CD4-positive, alpha-beta T cell treated with Interleukin-4 for 4 hours (primary cell): ENCODE results near the gene RIMOC1.

Source experiments
- DNase-seq: peaks from one replicate; pipeline ENCODE4 v3.0.0-alpha.2; 2020

The RIMOC1 gene, protein sequence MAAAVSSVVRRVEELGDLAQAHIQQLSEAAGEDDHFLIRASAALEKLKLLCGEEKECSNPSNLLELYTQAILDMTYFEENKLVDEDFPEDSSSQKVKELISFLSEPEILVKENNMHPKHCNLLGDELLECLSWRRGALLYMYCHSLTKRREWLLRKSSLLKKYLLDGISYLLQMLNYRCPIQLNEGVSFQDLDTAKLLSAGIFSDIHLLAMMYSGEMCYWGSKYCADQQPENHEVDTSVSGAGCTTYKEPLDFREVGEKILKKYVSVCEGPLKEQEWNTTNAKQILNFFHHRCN

GRCh38 chr5:41903892-41904799 lies at the start of gene RIMOC1:
TSS of gene RIMOC1 (plus strand) at chr5:41904344. CDS start at chr5:41904368, 24 bp downstream.
- peak; percentile 99 for DNase-seq

DNA sequence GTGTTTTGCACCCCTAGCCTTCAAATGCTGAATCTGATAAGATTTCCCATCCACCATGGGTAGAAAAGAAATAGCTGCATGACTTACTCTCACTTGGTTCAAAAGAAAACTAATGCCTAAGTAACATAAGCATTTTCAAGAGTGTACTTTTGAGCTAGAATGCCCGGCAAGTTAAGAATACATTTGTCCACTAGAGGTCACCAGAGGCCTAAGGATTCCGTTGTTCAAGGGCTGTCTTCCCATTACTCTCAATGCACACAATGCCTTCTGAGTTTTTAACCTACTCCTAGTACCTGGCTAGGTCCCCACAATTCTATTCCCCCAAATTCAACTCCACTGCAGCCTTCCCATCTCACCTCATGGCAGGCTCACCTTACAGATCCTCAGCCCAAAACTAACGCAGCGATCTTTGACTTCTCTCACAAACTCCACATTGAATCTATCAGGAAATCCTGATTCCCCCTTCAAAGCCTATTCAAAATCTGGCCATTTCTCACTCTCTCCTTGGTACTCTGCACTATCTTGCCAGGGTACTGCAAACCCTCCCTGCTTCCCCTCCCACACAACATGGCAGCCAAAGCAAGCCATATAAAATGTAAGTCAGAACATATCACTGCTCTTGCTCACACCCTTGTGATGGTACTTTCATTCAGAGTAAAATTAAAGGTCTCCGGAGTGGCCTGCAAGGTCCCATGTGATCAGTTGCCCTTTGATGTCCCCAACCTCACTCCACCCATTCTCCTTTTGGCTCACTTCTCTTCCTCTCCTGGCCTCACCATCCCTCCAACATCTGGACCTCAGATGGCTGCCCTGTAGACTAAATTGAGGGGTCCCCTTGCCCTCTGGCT lies 47.3 kb upstream of the RIMOC1 start:
- DNase-seq = peak; percentile 79

GRCh38 chr5:41857989-41858388 lies 46.2 kb upstream of the RIMOC1 start:
- DNase-seq = no peak

GRCh38 chr5:41858890-41859289 lies 45.3 kb upstream of the RIMOC1 start:
- DNase-seq = no peak

DNA sequence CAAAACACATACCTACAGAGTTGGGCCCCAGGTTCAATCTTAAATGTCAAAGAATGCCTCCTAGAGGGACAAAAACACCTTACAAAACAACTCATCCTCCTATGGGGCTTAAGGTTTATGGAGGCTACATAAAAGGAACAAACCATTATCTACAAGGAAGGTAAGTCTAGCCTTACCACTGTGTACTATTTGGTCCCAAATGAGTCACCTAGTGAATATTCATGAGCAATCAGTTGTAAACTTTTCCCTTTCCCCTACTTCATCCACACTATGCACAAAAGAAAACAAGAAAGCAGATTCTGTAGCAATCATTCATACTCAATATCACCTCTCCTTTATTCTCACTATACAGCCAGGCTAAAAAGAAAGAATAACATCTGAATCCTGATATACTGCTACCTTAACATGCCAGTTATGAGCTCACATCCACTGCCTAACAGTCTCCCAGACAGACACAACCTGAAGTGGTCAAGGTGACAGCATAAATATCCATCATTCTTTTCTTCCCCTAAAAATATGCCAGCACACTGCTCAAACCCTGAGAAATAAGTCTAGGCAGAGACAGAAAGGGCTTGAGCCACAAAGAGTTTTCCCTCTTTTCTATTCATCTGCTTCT lies 40.2 kb upstream of the RIMOC1 start:
- no peak for DNase-seq

DNA sequence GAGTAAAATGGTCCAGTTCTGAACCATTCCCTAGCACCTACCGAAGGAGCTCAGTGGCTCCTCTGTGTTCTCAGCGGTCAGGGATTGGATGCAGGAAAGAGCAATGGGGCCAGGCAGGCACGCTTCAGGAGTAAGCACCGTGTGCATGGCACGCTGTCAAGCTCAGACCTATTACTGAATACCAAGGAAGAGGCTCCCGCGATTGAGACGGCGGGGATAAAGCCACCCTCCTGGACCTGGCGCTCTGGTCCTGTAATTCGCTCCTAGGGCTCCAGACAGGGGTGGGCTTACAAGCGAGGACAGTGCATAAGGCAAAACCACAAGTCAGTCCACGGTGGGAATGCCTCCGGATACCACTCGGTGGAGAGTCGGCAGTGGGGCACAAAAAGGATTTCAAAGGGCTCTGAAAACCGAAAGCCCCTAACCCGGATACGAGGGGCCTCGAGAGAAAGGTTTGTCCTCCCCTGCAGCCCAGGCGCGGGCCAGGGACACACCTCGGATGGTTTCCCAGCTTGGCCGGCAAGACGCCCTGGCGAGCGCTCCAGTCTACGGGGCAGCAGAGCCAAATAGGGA lies 34.9 kb upstream of the RIMOC1 start:
- no peak for DNase-seq

DNA sequence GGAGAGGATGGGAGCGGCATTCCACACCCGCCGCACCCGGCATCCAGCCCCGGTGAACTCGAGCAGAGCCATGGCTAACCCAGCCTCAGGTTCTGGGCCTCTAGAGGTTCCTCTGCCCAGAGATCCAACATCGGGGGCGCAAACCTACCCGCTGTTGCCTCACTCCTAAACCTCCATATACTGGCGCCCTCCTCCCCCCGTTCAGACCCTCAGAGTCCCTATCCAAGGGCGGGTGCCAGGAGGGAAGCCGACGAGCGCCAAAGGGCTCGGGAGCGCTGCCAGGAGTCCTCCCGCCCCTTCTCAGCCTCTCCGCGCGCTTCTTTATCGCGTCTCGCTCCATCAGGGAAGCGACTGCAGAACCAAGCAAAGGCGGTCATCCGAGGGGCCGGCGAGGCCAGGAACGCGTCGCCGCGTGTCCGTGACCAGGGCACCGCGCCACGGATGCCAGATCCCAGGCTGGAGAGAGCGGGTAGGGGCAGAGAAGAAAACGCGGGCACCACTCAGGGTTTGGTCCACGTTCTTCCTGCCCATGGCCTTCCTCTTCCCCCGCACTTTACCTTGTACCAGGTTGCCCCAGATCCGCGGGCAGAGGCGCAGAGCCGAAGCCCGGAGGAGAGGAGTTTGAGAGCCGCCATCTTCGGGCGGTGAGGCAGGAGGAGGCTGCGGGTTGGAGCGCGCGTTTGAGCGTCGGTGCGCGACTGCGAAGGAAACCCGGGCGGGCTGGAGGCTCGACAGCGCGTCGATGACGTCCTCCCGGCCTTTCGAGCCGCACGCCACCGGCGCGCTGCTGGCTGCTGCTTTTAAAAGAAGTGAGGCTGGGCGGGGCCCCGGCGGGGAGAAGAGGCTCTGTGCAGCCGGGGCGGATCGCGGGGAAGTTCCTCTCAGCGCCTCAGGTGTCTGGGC lies 34.2 kb upstream of the RIMOC1 start, which contains the start of gene OXCT1:
Gene OXCT1, minus strand, starts transcription at position 702 of the 903 bp plus-strand sequence. Its CDS starts 67 bp downstream, at position 635.
- peak; percentile 92 for DNase-seq

GRCh38 chr5:41870627-41871048 lies 33.5 kb upstream of the RIMOC1 start:
- no peak for DNase-seq

- DNase-seq = no peak
These were observed 32.3 kb upstream of the RIMOC1 start for GRCh38 chr5:41871852-41872251.

- no peak for DNase-seq
These were observed 29.6 kb upstream of the RIMOC1 start for GRCh38 chr5:41874512-41875060.

GRCh38 chr5:41875121-41875520 lies 29.0 kb upstream of the RIMOC1 start:
- DNase-seq = no peak

DNA sequence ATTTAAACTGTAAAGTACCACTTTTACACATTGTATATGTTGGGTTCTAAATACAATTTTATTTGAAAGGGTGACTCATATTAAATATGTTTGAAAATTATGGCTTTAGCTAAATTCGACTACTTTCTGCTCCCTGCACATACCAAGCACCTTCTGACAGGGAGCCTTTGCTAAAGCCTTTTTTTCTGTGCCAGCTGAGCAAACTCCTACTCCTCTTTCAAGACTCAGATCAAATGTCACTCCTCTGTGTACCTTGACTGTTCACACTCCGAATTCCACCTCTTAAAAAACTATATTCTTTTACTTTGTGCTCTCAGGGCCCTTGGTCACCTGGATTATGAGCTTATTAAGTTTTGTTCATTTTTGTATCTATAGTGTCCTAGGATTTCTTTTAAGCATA lies 27.5 kb upstream of the RIMOC1 start:
- no peak for DNase-seq

- DNase-seq = no peak
These were observed 26.7 kb upstream of the RIMOC1 start for GRCh38 chr5:41877408-41877807.

DNA sequence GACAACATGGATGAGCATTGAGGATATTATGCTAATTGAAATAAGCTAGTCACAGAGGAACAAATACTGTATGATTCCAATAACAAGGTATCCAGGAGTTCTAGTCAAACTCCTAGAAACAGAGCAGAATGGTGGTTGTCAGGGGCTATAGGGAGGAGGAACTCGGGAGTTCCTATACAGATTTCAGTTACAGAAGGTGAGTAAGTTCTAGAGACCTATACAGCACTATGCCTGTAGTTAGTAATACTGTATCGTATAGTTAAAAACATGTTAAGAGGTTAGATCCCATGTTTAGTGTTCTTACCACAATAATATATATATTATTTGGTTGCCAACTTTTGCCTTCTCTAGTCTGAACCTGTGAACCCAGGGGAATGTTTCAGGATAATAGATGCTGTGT lies 26.0 kb upstream of the RIMOC1 start:
- no peak for DNase-seq

DNA sequence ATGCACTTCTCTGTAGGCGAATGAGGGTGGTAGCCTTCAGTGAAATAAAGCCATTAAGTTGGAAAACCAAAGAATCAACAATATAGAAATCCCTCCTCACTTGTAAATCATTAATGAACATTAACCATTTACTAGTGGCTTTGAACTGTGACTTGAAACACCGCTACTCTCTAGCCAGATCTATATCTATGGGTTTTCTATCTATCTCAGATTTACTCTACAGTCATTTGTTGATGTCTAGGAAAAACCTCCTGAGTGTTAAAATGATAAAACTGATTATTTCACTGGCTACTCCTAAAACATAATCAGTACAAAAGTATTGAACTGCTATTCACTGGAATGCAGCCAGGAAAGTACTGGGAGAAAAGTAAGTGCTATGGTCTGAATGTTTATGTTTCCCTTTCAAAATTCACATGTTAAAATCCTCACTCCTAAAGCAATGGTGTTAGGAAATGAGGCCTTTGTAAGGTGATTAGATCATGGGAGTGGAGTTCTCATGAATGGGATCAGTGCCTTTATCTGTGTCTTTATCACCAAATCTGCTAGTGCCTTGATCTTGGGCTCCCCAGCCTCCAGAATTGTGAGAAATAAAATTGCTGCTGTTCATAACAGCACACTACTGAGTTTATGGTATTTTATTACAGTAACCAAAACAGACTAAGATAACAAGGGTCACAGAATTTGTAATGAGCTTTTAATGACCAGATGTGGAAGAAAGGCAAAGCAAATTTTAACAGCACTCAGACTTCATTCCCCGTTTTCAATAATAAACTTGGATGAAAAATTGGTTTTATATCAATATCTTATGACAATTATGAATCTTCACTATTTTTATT lies 25.3 kb upstream of the RIMOC1 start:
- no peak for DNase-seq

- no peak for DNase-seq
These were observed 21.4 kb upstream of the RIMOC1 start for GRCh38 chr5:41882765-41883164.

DNA sequence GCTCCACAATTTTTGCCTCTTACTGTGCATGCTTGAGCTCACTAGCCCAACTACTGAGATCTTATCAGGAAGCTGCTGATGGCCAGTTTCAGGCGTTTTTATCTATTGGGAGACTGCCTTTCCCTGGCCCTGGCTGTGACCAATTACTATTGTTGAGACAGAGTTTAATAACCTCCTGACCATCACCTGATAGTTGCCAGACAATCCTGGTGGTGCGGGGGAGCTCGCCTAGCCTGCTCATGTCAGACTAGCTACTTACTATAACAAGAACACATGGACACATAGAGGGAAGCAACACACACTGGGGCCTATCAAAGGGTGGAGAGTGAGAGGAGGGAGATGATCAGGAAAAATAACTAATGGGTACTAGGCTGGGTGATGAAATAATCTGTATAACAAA lies 20.9 kb upstream of the RIMOC1 start:
- DNase-seq = no peak

DNA sequence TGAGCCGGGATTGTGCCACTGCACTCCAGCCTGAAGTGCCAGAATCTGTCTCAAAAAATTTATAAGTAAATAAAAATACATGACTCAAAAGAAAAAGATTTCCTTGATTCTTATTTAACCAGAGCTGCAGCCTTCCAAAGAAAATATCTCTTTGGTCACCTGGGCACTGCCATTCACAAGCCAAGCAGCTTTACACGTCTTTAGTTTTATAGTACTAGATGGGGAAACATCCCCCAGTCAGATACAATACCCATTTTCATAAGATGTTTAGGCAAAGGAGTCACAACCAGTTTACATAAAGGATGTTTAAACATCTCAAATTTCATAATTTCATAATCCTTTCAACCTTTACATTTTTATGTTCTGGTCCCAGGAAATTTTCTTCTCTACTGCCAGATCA lies 20.2 kb upstream of the RIMOC1 start:
- no peak for DNase-seq

- DNase-seq = no peak
These were observed 18.9 kb upstream of the RIMOC1 start for GRCh38 chr5:41885286-41885685.
